NK-92 treated with Interleukin-12 subunit alpha and Interleukin-12 subunit beta, amount 100 ng/mL, for 24 hours (cell line): Measurements from ENCODE around the gene TTYH1.
"Not testable (repeated sequence)": the region's sequence is repeated elsewhere in the genome, so short reads cannot be mapped to it uniquely, and the experiment has no call there.

Source experiments
- DNase-seq: peaks from one replicate; lab custom pipeline; 2025; lab: John Stamatoyannopoulos, UW

The TTYH1 gene

DNA sequence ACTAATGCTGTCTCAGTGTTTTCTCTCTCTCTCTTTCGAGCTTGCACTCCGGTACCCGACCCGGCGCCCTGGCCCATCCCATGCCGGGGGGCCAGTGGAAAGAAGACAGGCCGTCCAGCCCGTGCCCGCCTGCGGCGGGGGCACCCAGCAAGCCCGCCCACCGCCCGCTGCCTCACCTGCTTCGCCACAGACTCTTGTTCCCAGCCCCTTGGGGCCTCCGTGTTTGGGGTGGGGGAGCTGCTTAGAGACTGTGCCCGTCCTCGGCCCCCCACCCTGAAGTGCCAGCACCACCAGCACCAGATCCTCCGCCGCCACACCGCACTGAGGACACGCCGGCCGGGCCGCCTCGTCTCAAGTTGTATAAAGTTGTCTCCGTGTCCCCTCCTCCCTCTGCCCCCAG is 45.9 kb downstream of the TTYH1 start:
- no peak for DNase-seq

- DNase-seq: no peak
Observed at GRCh38 chr19:54461613-54462012, 46.3 kb downstream of the TTYH1 start.

DNA sequence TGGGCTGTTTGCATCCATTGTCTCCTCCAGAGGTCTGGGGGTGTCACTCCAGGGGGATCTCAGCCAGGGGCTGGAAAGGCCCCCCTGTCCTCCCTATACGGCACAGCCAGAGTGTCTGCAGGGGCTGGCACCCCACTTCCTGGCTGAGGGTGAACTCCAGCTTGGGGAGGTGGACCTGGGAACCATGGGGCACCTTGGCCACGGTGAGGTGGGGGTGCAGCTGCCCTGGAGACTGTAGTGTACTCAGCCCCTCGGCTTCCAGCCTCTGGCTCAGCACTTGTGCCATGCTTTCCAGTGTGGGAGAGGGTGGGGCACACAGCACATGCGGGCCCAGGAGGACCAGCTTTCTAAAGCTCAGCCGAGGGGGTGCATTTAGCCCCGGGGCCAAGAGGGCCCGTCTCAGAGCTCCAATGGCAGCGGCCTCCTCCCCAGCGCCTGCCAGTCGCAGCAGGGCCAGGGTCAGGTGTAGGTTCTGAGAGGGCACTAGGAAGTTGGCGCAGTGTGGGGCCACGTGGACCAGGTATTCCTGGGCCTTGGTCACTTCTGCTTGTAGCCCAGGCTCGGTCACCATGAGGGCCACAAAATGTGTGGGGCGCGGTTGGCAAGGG is 46.9 kb downstream of the TTYH1 start:
- DNase-seq: no peak

- DNase-seq: peak; percentile 61
Observed at GRCh38 chr19:54462655-54463530, 47.6 kb downstream of the TTYH1 start.

GRCh38 chr19:54463531-54464043 is 48.3 kb downstream of the TTYH1 start, which contains the start of gene LENG9:
Gene LENG9, minus strand, starts transcription at chr19:54463778. Its CDS starts 252 bp downstream, at chr19:54463526.
- DNase-seq: peak; percentile 98

GRCh38 chr19:54464044-54464629 is 48.9 kb downstream of the TTYH1 start:
- DNase-seq: peak; percentile 97

DNA sequence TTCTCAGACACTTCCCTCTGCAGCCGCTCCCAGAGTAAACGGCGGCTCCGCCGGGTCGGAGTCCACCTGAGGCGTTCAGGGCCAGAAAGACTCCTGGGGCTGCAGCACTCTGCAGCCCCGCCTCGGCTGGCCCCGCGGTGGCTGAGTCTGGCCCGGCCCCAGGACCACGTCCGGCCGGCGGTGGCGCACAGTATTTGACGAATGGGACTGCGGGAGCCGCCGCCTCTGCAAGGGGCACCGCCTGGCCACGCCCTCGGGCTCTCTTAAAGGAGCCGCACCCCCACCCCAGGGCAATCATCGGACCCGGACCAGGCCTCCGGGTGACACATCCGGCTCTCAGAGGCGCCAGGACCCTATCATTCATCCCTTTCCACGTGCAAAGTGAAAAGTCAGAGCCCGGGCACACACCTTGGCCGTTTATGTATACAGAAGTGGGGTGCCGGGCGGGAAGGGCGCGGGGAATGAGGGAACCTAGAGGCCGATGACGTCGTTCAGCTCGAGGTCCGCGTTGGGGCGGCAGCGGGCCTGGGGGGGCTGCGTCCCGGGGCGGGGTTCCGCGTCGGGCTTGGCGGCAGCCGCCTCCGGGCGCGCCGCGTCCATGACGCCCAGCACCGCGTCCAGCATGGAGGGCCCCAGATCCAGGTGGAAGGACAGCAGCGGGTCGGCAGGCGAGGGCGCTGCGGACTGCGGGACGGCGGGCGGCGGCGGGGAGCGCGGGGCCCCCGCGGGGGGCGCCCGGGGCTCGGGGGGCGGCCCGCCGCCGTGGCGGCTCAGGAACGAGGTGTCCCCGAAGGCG is 49.6 kb downstream of the TTYH1 start:
- peak; percentile 83 for DNase-seq

GRCh38 chr19:54465426-54466109 is 50.3 kb downstream of the TTYH1 start:
- DNase-seq: no peak

- not testable (repeated sequence) for DNase-seq
Observed at GRCh38 chr19:54466110-54466480, 50.8 kb downstream of the TTYH1 start.

DNA sequence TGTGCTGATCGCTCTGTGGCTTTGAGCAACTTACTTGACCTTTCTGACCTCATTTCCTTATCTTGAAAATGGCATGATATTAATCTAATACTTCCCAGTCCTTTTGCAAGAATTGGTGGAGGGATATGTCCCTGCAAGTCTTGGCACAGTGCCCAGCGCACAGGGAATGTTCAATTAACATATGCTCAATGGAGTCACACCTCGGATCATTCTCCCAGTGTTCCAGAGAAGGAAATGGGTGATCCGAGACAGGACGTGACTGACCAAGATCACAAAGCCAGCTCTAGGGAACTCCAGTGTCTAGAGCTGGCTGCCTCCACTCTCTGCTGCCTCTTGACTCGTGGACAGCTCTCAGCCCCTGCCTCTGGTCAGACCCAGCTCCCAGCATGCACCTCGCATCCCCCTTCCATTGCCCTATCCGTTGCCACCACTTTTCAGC is 54.3 kb downstream of the TTYH1 start:
- no peak for DNase-seq

DNA sequence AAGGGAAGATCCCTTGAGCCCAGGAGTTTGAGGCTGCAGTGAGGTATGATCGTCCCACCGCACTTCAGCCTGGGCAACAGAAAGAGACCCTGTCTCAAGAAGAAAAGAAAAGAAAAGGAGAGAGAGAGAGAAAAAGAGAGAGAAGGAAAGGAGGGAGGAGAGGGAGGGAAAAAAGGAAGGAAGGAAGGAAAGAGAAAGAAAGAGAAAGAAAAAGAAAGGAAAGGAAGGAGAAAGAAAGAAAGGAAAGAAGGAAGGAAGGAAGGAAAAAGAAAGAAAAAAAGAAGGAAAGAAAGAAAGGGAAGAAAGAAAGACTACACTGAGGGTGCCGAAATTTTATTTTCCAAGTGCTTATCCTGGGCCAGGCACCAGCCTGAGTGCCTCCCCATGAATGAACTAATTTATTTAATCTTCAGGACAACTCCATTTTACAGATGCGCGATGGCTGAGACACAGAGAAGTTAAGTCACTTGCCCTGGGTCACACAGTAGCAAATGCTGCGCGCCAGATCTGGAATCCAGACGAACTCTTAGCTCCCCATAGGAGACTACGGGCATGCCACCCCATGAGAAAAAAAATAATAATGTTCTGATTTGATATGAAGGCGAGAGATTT is 55.1 kb downstream of the TTYH1 start:
- no peak for DNase-seq

GRCh38 chr19:54470991-54471782 is 55.9 kb downstream of the TTYH1 start:
- DNase-seq: no peak

- no peak for DNase-seq
Observed at GRCh38 chr19:54473071-54473891, 58.0 kb downstream of the TTYH1 start, which contains the start of gene CDC42EP5. Gene CDC42EP5, minus strand, starts transcription at chr19:54473296. Its CDS starts 7,749 bp downstream, at chr19:54465547.

DNA sequence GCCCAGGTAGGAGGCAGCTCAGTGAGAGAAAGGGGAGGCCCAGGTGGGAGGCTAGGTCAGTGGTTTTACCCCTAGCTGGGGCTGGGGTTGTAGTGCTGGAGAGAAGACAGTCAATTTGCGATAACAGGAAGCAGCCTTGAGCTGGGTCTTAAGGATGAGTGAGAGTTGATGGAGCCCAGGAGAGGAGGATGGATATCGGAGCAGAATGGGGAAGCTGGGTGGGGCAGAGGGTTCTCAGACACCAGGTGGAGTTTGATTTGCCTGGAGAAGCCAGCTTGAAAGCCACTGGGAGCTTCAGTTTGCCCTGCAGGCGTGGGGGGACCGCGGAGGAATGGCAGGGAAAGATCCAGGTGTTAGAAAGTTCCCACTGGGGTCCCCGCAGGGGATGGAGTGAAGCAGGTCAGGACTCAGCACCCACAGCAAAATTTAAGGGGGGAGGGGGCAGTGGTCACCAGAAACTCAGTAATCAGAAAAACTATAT is 58.7 kb downstream of the TTYH1 start:
- DNase-seq: no peak

DNA sequence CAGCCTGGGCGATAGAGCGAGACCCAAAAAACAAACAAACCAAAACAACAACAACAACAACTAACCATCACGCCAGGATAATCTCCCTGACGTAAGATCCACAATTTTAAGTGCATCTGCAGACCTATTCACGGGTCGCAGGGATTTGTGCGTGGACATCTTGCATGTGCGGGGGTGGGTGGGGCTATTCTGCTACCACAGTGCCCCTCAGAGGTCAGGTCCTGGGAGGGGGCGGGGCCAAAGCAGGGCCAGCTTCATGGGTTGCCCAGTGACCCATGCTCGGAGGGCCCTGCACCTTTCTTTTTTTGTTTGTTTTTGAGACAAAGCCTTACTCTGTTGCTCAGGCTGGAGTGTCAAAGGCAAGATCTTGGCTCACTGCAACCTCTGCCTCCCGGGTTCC is 60.4 kb downstream of the TTYH1 start:
- DNase-seq: no peak

DNA sequence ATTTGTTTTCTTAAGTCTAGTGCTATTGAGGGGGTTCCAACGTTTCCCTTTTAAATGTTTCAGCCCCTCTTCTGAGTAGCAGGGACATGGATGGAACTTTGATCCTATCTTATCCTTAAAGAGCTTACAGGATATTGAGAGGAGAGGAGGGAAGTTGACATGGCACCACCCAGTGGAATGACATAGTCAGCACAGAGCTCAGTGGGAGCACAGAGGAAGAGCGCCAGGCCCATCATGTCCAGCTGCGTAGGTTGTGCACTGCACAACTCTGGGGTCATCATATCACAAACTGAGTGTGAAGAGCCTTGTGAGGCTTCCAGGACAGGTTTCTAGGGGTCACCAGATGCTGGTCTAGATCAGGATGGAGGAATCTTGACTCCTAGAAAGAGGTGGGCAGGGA is 62.4 kb downstream of the TTYH1 start:
- DNase-seq: no peak

DNA sequence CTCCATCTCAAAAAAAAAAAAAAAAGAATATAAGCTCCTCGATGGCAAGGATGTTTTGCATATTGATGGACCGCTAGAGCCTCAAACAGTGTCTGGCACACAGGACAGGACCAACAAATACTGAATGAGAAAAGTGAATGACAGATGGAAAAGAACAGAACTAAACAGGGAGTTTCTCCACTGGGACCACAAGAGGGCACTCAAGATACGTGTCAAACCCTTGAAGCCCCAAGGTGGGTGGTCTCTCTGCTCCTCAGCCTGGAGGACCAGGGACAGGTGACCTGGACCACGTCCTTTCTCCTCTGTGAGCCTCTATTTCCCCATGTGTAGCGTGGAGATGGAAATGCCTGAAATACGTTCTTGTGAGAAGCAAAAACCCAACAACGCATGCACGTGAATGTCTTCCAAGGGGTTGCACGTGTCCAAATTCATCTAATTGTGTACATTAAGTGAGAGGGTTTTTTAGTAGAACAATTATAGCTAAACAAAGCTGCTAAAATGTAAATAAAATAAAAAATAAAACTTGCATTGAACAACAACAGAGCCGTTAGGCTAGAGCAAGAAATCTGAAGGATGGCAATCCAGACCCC is 63.5 kb downstream of the TTYH1 start:
- peak; percentile 30 for DNase-seq

GRCh38 chr19:54480051-54480450 is 64.8 kb downstream of the TTYH1 start:
- DNase-seq: no peak
